GM12873 (cell line): ENCODE measurements around the gene BAIAP2.

ENCODE experiments used
- TF ChIP-seq, protein P1 (sequence below): IDR thresholded peaks from 2 replicates; pipeline ENCODE4 v1.5.1; 2012; ENCODE audit warnings: low read depth, mild to moderate bottlenecking, moderate library complexity, low read length, control low read depth; ENCODE audit not compliant: insufficient read depth; ENCODE audit errors: missing control alignments

Gene BAIAP2

DNA sequence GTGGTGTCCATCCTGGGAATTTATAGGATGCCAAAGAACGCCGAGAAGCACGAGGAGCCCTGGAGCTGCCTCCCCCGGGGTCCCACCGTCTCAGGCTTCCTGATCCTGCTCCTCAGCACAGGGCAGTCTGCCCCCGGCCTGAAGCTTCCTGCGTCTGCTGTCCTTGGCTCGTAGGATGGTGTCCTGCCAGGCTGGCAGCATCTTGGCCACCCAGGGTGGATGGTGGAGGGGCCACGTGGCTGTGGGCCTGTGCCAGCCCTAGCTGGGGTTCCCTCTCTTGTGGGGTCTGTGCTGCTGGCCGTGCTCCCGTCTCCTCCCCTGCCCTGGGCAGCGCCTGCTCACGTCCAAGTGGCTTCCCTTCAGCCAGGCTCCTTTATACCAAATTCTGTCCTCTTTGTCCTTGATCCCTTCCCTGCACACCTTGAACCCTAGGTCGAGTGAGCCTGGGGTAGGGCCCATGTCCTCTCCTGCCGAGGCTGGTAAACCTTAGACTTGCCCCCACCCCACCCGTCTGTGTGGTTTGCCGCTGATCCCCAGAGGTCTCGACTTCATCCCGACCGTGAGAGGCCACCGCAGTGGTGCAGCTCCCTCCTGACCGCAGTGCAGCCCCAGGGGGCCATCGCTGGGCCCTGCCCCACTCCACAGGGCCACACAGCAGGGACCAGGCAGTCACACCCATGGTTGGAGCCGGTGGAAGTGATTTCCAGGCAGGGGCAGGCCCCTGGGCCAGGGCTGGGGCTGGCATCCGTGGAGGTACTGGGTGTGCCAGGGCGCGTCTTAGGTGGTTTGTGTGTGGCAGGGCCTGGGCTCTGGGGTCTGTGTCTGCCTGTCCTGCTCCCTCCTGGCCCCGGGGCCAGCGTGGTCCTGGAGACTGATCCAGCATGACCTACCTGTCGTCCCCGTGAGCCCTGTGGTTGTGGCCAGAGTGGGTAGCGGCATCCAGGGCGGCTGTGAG is 46.5 kb downstream of the BAIAP2 start:
- TF ChIP-seq, protein P1, sequence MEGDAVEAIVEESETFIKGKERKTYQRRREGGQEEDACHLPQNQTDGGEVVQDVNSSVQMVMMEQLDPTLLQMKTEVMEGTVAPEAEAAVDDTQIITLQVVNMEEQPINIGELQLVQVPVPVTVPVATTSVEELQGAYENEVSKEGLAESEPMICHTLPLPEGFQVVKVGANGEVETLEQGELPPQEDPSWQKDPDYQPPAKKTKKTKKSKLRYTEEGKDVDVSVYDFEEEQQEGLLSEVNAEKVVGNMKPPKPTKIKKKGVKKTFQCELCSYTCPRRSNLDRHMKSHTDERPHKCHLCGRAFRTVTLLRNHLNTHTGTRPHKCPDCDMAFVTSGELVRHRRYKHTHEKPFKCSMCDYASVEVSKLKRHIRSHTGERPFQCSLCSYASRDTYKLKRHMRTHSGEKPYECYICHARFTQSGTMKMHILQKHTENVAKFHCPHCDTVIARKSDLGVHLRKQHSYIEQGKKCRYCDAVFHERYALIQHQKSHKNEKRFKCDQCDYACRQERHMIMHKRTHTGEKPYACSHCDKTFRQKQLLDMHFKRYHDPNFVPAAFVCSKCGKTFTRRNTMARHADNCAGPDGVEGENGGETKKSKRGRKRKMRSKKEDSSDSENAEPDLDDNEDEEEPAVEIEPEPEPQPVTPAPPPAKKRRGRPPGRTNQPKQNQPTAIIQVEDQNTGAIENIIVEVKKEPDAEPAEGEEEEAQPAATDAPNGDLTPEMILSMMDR, result no peak

DNA sequence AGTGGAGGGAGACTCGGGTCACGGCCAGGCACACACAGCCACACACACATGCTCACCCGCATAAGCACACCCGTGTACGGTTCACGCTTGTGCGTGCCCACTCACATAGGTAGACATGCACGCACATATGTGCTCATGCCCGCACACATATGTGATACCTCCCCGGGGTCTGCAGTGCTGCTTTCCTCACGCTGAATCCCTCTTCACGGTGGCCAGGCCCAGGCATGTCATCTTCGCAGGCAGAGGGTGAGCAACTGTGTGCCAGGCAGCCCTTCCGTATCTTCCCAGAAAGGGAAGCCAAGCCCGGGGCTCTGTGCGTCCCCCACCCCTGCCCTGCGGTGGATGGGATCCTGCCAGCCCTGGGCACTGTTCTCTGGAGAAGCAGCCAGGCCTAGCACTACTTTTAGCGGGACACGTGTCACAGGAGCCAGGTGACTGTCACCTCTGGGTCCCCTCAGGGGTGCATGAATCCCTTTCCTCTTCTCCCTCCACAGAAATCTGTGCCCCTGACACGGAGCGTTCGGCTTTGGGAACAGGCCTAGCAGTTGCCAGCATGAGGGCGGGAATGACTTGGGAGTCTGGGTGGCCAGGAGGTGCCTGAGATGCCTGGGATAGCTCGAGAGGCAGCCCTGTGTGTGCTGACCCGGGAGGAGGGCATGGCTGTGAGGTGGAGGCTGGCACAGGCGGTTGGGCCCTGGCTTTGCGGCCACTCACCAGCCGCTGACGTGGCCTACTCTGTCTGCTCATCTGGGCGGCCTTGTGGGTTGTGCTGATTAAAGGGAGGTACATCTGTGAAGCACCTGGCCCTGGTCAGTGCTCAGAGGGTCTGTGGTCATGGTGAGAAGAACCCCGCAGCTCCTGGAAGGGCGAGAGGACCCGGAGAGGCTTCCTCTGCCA is 47.5 kb downstream of the BAIAP2 start:
- TF ChIP-seq, protein P1, result no peak

DNA sequence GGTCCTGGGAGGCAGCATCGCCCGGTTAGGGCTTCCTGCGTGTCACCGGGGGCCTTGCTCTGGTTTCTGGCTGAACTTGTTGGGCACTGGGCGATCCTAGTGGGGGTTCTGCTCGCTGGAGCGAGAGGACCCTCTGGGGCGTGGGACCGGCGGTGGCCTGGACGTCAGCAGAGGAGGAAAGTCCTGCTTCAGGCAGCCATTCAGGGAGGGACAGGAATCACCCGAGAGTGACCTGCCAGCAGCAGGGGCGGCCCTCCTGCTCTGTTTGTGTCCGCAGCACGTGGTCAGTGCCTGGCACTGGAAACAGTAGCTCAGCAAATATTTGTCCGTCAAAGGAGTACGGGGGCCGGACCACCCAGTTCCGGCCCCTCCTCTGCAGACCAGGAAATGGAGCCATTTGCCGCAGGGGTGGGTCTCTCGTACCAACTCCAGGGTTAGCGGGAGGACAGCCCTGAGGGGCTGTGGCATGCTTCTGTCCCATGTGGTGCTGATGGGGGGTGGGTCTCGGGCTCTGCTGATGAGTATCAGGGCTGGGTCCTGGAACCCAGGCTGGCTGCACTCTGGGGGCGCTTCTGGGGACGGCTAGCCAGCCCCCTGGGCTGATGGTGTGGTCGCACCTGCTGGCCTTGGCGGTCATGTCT is 48.3 kb downstream of the BAIAP2 start:
- TF ChIP-seq, protein P1, result no peak

DNA sequence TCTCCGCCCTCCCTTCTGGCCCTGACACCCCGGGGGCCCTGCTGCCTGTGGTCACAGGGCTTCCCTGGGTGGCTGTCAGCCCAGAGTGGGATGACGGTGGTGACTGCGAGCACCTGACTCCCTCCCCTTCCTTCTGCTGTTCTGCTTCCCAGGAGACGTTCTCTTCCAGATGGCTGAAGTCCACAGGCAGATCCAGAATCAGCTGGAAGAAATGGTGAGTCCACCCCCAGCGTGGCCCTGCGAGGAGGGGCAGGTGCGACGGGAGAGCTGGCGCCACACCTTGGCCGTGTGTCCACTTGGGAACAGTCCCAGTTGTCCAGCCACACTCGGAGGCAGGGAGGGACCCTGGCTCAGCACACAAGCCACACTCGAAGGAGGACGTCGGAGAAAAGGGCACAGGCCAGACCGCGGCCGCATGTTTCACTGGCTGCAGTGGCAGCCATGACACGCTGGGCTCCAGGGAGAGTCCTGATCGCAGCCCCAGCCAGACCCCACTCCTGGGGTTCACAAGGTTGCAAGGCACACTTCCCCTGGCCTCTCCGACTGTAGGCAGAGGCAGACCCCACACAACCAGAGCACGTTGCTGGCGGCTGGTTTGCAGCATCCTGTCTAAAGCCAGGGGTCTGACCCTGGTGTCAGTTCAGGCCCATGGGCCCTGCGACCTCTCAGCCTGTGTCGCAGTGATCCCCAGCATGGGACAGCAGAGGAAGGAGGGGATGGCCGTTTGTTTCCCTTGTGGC is 49.9 kb downstream of the BAIAP2 start:
- TF ChIP-seq, protein P1, result no peak

DNA sequence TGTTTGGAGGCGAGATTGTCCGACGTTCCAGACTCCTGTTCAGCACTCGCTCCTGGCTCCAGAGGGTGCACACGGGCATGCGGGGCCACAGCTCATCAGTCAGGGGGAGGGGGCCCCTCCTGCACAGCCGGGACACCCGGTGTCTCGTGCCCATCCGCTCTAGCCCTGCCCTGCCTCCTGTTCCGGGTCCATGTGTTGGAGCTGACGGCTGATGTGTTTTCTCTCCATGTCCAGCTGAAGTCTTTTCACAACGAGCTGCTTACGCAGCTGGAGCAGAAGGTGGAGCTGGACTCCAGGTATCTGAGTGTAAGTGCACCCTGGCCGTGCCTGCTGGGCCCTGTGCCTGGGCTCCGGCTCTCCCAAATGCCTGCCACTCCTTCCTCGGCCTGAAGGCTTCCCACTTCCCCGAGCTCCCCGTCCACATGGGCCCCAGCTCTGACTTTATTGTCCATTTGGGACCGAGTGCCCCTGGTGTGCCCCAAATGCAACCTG is 50.5 kb downstream of the BAIAP2 start:
- TF ChIP-seq, protein P1, result no peak

DNA sequence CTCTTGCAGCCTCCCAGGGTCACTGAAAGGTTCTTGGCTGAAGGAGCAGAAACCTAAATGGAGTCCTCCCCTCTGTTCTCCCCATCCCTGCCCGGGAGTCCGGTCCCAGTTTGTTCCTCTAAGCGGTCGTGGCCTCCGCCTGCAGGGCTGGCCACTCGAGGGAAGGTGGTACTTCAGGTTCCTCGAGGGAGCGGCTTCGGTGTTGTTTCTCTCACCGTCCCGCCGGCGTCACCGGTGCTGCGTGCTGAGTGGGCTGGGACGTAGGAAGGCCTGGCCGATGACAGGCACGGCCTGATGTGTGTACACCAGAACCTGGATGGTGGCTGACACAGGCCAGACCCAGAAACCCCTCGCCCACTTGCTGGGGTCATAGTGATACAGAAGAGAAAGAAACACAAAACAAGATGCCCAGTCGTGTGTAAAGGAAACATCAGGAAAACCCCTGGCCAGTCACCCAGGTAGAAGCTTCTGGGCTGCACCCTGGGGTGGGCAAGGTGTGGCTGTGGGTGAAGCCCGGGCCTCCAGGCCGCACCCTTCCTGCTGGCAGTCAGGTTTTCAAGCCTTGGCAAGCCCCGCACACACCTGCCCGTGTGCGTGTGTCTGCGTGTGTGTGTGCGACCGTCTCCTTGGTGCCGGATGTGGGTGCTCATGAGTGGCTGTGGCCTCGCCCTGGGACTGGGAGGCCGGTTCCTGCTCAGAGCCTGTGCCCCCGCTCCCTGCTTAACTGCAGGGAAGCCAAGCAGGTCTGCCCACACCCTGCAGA is 52.0 kb downstream of the BAIAP2 start:
- TF ChIP-seq, protein P1, result no peak
